ENCODE measurements around the gene ZNF548.

ZNF548 gene

DNA sequence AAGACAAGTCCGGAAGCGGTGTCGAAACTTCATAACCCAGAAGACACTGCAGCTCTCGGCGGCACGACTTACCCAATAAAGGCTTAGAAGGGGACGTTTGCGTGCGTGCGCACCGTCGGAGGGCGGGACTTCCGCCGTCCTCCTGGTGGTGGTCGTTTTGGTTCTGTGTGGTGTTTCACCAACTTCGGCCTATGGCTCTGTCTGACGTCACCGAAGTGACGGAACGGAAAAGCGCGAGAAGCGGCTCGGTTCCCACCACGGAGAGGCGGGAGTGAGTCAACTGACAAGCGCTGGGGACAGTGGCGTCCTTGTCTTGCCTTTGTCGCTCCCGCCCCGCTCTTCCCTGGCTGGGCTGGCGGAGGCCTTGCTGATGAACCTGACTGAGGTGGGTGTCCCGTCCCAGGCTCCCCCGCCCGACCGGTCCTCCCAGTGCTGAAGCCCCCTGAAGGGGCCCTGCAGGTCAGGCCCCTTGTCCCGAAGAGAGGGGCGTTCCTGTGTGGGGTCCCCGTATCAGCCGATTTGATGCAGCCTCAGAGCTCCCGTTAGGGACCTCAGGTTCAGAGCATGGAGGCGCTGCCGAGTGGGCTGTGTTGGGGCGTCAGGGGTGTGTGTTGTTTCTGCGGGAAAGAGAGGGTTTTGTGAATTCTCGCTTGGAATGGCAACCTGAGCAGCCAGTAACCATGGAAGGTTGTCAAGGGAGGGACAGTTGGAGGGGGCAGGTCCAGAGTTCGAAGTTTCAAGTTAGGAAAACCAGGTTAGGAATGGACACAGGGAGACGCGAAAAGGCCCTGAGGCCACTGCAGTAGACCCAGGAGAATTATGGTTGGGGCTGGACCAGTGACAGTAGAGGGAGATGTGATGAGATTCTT, at the start of gene ZNF548:
Gene ZNF548 (plus strand): TSS at position 125 of the 869 bp plus-strand sequence. CDS start 246 bp downstream, at position 371.
- H3K4me3 ChIP-seq (ENCODE audit: low read depth, low read length): peak within 1 kb of the TSS; percentile 70
- TF ChIP-seq, protein P1, sequence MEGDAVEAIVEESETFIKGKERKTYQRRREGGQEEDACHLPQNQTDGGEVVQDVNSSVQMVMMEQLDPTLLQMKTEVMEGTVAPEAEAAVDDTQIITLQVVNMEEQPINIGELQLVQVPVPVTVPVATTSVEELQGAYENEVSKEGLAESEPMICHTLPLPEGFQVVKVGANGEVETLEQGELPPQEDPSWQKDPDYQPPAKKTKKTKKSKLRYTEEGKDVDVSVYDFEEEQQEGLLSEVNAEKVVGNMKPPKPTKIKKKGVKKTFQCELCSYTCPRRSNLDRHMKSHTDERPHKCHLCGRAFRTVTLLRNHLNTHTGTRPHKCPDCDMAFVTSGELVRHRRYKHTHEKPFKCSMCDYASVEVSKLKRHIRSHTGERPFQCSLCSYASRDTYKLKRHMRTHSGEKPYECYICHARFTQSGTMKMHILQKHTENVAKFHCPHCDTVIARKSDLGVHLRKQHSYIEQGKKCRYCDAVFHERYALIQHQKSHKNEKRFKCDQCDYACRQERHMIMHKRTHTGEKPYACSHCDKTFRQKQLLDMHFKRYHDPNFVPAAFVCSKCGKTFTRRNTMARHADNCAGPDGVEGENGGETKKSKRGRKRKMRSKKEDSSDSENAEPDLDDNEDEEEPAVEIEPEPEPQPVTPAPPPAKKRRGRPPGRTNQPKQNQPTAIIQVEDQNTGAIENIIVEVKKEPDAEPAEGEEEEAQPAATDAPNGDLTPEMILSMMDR (IDR thresholded peaks at IDR 0.05; ENCODE audit: low read depth, low read length, missing control alignments): peak; percentile 21
- peak; percentile 96 for DNase-seq (ENCODE audit: low read depth)

DNA sequence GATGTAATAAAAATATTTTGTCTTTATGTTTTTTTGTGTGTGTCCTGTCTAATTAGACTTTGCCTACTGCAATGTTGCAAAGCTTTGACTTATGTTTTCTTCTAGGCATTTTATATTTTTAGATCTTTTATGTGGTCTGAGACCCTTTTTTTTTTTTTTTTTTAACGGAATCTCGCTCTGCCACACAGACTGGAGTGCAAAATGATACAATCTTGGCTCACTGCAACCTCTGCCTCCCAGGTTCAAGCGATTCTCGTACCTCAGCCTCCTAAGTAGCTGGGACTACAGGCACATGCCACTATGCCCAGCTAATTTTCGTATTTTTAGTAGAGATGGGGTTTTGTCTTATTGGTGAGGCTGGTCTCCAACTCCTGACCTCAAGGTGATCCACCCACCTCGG, 47.1 kb upstream of the ZNF548 start:
- no peak for DNase-seq (ENCODE audit: low read depth)
- no peak overlapping the region for H3K4me3 ChIP-seq (ENCODE audit: low read depth, low read length)
- TF ChIP-seq, protein P1 (IDR thresholded peaks at IDR 0.05; ENCODE audit: low read depth, low read length, missing control alignments): no peak

GRCh38 chr19:57348136-57348535, 41.5 kb upstream of the ZNF548 start:
- DNase-seq (ENCODE audit: low read depth): no peak
- H3K4me3 ChIP-seq (ENCODE audit: low read depth, low read length): no peak overlapping the region
- TF ChIP-seq, protein P1 (IDR thresholded peaks at IDR 0.05; ENCODE audit: low read depth, low read length, missing control alignments): no peak

GRCh38 chr19:57350877-57351805, 38.5 kb upstream of the ZNF548 start, which contains the start of gene ZNF304:
Gene ZNF304, plus strand, starts transcription at chr19:57351271. Its CDS starts 394 bp downstream, at chr19:57351665.
- TF ChIP-seq, protein P1 (IDR thresholded peaks at IDR 0.05; ENCODE audit: low read depth, low read length, missing control alignments): no peak
- H3K4me3 ChIP-seq (ENCODE audit: low read depth, low read length): peak within 1 kb of the TSS; percentile 92
- DNase-seq (ENCODE audit: low read depth): peak; percentile 81

DNA sequence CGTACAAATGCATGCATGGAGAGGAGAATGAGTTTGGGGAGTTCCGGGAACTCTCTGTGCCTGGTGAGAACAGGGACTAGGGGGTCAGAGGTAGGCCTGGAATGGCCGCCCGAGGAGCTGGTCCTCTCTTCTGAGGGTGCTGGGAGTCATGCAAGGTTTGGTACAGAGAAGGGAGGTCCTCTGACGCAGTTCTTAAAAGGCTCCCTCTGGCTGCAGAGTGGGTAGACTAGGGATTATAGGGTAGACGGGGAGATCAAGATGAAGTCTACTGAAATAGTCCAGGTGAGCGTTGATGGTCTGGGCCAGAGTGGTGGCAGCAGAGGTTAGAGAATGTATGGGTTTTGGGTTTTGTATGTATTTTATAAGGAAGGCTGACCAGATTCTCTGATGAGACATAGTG, 37.8 kb upstream of the ZNF548 start:
- TF ChIP-seq, protein P1 (IDR thresholded peaks at IDR 0.05; ENCODE audit: low read depth, low read length, missing control alignments): no peak
- H3K4me3 ChIP-seq (ENCODE audit: low read depth, low read length): peak overlapping the region; percentile 92
- no peak for DNase-seq (ENCODE audit: low read depth)

DNA sequence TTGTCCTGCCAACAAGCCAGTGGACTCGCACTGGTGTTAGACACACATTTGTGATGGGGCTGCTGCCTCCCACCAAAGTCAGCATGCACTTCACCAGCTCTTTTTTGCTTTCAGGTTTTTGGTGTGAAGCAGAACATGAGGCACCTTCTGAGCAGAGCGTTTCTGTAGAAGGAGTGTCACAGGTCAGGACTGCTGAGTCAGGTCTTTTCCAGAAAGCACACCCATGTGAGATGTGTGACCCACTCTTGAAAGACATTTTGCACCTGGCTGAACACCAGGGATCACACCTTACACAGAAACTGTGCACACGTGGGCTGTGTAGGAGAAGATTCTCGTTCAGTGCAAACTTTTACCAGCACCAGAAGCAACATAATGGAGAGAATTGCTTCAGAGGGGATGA, 33.7 kb upstream of the ZNF548 start:
- no peak for DNase-seq (ENCODE audit: low read depth)
- no peak overlapping the region for H3K4me3 ChIP-seq (ENCODE audit: low read depth, low read length)
- TF ChIP-seq, protein P1 (IDR thresholded peaks at IDR 0.05; ENCODE audit: low read depth, low read length, missing control alignments): no peak

Data from GM12864 (cell line).